GM12801 (cell line): ENCODE data around the gene SRP54.

ENCODE experiments used
- TF ChIP-seq, protein P1 (sequence below): IDR thresholded peaks from one replicate; pipeline ENCODE4 v1.5.1; 2011; ENCODE audit warnings: control low read depth; ENCODE audit not compliant: insufficient read length; ENCODE audit errors: extremely low read depth

Gene SRP54

DNA sequence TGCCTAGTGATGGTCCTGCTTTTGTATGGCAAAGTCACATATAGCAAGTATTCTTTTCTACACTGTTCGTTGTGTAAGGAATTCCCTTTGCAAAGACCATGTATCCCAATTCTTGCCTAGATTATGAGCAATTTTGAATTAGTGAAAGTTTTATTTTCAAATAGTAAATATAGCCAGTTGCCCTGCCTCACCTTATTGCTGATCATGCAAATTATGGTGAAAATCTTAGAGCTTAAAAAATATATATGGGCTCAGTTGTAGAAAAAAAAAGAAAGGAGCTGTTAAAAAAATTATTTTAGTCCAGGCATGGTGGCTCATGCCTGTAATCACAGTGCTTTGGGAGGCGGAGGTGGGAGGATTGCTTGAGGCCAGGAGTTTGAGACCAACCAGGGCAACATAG lies 18.8 kb downstream of the SRP54 start:
- TF ChIP-seq, protein P1, sequence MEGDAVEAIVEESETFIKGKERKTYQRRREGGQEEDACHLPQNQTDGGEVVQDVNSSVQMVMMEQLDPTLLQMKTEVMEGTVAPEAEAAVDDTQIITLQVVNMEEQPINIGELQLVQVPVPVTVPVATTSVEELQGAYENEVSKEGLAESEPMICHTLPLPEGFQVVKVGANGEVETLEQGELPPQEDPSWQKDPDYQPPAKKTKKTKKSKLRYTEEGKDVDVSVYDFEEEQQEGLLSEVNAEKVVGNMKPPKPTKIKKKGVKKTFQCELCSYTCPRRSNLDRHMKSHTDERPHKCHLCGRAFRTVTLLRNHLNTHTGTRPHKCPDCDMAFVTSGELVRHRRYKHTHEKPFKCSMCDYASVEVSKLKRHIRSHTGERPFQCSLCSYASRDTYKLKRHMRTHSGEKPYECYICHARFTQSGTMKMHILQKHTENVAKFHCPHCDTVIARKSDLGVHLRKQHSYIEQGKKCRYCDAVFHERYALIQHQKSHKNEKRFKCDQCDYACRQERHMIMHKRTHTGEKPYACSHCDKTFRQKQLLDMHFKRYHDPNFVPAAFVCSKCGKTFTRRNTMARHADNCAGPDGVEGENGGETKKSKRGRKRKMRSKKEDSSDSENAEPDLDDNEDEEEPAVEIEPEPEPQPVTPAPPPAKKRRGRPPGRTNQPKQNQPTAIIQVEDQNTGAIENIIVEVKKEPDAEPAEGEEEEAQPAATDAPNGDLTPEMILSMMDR = no peak

DNA sequence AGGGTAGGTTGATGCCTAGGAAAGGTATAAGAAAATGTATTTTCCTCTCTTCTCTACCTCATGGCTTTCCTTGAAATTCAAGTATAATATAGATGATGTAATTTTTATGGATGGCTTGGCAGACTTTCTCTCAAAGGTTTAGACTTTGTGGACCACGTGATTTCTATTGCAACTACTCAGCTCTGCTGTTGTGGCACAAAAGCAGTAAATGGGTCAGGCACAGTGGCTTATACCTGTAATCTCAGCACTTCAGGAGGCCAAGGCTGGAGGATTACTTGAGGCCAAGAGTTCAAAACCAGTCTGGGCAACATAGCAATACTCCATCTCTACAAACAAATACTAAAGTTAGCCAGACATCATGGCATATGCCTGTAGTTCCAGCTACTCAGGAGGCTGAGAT lies 22.0 kb downstream of the SRP54 start:
- TF ChIP-seq, protein P1 = no peak

DNA sequence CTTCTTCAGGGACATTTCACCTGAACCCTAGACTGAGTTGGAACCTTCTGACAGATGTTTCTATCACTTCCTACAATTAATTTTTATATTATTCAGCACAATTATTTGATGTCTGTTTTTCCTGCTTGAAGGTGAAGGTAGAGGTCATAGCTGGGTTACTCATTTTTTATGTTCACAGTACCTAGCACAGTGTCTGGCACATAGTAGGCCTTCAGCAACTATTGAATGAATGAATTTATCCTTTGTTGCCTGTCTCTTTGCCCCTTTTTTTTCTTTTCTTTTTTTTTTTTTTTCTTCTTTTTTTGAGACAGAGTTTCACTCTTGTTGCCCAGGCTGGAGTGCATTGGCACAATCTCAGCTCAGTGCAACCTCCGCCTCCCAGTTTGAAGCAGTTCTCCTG lies 33.8 kb downstream of the SRP54 start:
- TF ChIP-seq, protein P1 = no peak

DNA sequence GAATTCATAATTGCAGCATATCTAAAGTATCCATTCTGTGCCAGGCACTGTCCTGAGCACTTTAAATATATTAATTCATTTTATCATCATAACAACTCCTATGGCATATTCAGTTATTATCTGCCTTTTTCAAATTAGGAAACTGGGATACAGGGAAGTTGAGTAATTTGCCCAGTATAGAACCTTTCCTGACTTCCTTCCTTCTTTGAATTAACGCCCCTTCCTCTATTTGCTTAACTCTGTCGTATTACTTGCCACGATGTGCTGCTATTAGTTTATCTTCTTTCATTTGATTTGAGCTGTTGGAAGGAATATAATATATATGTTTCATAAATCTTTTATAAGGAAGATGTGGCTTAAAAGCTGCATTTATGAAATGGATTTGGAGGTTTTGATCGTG lies 37.9 kb downstream of the SRP54 start:
- TF ChIP-seq, protein P1 = no peak

DNA sequence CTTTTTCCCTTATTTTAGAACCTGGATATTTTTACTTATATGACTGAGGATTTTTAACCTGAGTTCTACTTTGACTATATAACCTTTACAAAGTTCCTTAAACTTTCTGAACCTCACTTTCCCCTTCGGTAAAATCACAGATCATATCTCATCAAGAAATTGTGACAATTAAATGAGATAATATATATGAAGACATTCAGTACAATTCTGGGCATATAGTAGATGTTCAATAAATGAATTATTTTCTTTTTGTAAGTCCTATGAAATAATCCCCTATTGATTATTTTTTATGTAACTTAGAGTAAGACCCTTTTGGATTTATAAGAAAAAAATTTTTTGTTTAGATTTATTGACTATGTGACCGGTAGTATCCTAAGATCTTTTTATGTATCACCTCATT lies 45.6 kb downstream of the SRP54 start:
- TF ChIP-seq, protein P1 = no peak

DNA sequence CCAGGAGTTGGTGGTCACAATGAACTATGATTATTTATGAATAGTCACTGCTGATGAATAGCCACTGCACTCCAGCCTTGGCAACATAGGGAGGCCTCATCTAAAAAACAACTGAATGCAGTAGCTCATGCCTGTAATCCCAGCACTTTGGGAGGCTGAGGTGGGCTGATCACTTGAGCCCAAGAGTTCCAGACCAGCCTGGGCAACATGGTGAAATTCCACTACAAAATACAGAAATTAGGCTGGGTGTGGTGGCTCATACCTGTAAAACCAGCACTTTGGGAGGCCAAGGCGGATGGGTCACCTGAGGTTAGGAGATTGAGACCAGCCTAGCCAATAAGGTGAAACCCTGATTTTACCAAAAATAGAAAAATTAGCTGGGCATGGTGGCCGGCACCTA lies 49.8 kb downstream of the SRP54 start:
- TF ChIP-seq, protein P1 = no peak

DNA sequence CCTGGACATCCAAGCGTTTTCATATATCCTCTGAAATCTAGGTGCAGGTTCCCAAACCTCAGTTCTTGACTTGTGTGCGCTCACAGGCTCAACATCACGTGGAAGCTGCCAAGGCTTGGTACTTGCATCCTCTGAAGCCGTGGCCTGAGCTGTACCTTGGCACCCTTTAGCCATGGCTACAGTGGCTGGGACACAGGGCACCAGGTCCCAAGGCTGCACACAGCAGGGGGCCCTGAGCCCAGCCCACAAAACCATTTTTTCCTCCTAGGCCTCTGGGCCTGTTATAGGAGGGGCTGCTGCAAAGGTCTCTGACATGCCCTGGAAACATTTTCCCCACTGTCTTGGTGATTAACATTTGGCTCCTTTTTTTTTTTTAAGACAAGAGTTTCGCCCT lies 51.6 kb downstream of the SRP54 start:
- TF ChIP-seq, protein P1 = no peak

DNA sequence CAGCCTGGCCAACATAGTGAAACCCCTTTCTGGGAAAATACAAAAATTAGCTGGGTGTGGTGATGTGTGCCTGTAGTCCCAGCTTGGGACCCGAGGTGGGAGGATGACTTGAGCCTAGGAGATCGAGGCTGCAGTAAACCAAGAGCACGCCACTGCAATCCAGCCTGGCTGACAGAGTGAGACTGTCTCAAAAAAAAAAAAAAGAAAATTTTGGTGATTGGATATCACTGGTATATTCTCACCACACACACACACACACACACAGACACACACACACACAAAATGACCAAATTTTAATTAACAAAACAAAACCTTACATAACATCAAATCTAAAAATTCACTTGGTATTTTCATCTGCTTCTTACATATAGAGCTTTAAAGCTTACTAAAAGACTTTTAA lies 59.8 kb downstream of the SRP54 start:
- TF ChIP-seq, protein P1 = no peak
